ENCODE data around the gene CPA5. TPM values are rescaled to one million over a fixed set of nuclear protein-coding genes. Genes with fewer than 3 reads are reported as not detected.

CPA5 gene
- total RNA-seq, 2 experiments from 2014 or later, result 0.74 to 0.88 TPM

DNA sequence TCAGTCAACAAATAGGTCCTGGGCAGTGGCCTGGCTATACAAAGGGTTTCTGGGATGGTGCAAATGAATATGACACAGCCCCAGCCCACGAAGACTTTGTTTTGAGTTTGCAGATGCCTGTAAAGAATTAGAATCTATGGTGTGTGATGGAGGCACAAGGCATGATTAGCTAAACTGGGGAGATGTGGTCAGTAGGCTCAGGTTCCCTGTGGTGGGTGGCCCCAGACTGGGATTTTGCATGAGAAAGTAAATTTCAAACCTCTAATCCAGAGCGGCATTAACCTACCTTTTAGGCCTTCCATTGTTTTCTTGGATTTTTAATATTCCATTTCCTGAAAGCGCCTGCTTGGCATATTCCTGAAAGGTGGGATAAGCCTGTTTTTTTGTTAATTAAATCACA is 6.4 kb upstream of the CPA5 start:
- H3K36me3 Mint-ChIP-seq (ENCODE audit: low read depth), result no peaks in the 10 kb centered on the region
- no peak overlapping the region for H3K4me3 Mint-ChIP-seq
- H3K9me3 Mint-ChIP-seq, result no peaks in the 10 kb centered on the region
- H3K4me1 Mint-ChIP-seq (ENCODE audit: low read depth), result peaks cover 3% of the 10 kb centered on the region
- CTCF ChIA-PET, result no interaction called here
- H3K27me3 Mint-ChIP-seq (ENCODE audit: low read depth), result no peaks in the 10 kb centered on the region
- no peak for DNase-seq
- intact Hi-C loops (cut with micrococcal nuclease), result no loop called here
- no peak overlapping the region for H3K27ac Mint-ChIP-seq

DNA sequence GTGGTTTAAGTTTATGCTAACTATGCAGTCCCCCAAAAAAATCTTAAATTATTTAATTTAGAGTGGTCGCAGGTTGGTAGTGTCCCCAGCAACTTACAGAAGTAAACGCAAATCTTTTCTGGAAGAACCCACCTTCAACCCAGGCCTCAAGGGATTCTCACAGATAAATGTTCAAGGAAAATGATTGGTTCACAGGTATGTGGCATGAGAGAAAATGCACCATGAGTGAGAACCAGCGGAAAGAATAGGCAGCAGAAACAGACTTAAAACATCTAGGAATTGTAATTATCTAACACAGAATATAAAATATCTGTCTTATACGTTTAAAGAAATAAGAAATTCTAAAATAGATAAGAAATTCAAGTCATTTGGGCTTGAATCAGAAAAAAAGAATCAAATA is 2.7 kb upstream of the CPA5 start:
- DNase-seq, result no peak
- CTCF ChIA-PET, result no interaction called here
- intact Hi-C loops (cut with micrococcal nuclease), result no loop called here
- Mint-ChIP-seq H3K4me3 (no peak overlapping the region), H3K27ac (no peak overlapping the region), H3K36me3 (ENCODE audit: low read depth) (no peaks in the 10 kb centered on the region), H3K4me1 (ENCODE audit: low read depth) (no peaks in the 10 kb centered on the region), H3K27me3 (ENCODE audit: low read depth) (no peaks in the 10 kb centered on the region), H3K9me3 (no peaks in the 10 kb centered on the region)

DNA sequence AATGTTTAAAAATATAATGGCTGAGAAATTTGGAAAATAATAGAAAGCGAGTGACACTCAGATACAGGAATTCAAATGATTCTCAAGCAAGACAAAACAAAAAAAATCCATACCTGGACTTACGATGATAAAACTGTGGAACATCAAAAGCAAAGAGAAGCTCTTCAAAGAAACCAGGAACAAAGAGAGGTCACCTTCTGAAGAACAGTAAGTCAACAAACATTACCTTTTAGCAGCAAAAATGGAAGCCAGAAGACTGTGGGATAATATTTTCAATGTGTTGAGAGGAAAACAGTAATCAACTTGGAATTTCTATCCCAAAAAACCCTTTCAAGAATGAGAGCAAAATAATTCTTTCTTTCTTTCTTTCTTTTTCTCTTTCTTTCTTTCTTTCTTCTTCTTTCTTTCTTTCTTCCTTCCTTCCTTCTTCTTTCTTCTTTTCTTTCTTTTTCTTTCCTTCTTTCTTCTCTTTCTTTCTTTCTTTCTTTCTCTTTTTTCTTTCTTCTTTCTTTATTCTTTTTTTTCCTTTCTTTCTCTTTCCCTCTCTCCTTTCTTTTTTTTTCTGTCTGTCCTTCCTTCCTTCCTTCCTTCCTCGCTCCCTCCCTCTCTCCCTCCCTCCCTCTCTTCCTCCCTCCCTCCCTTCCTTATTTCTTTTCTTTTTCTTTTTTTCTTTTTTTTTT is 1.8 kb upstream of the CPA5 start:
- H3K9me3 Mint-ChIP-seq, result no peaks in the 10 kb centered on the region
- intact Hi-C loops (cut with micrococcal nuclease), result no loop called here
- H3K27ac Mint-ChIP-seq, result no peak overlapping the region
- H3K36me3 Mint-ChIP-seq (ENCODE audit: low read depth), result no peaks in the 10 kb centered on the region
- no peak overlapping the region for H3K4me3 Mint-ChIP-seq
- CTCF ChIA-PET, result no interaction called here
- no peaks in the 10 kb centered on the region for H3K27me3 Mint-ChIP-seq (ENCODE audit: low read depth)
- DNase-seq, result no peak
- no peaks in the 10 kb centered on the region for H3K4me1 Mint-ChIP-seq (ENCODE audit: low read depth)

DNA sequence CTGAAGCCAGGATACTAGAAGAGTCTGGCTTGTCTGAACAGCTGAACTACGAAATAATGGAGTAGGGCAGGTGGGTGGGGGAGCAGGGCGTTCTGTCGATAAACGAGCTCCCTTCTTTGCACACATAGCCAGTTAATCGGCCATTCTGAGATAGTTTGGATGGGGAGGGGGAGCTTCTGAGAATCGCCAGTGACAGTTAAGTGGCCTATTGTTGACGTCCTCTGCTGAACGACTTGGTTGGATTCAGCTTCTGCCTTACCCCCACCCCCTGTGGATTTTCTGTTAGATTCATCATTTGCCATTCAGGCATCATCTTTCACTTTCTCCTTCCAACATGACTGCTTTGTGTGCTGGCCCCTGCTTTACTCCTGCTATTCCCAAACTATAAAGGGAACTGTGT is 520 bp downstream of the CPA5 start:
- no peaks in the 10 kb centered on the region for H3K36me3 Mint-ChIP-seq (ENCODE audit: low read depth)
- intact Hi-C loops (cut with micrococcal nuclease), result no loop called here
- no peak overlapping the region for H3K4me3 Mint-ChIP-seq
- no peaks in the 10 kb centered on the region for H3K9me3 Mint-ChIP-seq
- no peaks in the 10 kb centered on the region for H3K27me3 Mint-ChIP-seq (ENCODE audit: low read depth)
- H3K27ac Mint-ChIP-seq, result no peak overlapping the region
- DNase-seq, result no peak
- H3K4me1 Mint-ChIP-seq (ENCODE audit: low read depth), result no peaks in the 10 kb centered on the region
- CTCF ChIA-PET, result interaction anchor here (0.6 kb wide), 1 partner anchor 559 kb away, joined by 4 read pairs; no protein-coding TSS in a partner anchor

DNA sequence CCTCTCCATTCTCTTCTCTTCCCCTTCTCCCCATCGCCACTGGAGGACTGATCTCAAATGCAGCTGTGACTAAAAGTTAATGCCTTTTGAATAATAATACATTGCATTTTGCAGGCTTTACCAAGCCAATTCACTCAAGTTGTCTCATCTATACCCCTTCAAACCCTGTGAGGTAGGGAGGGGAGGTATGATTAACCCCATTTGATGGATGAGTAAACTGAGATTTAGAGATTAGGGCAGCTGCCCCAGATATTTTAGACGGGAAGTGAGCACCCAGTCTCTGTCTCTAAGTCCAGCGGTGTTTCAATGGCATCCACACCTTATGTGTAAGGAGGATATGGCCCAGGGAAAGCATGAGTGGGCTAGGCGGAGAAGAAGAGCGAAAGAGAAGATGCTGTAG is 1.1 kb downstream of the CPA5 start:
- H3K27ac Mint-ChIP-seq, result no peak overlapping the region
- no peak overlapping the region for H3K4me3 Mint-ChIP-seq
- H3K27me3 Mint-ChIP-seq (ENCODE audit: low read depth), result no peaks in the 10 kb centered on the region
- CTCF ChIA-PET, result interaction anchor here (0.6 kb wide), 1 partner anchor 558 kb away, joined by 4 read pairs; no protein-coding TSS in a partner anchor
- intact Hi-C loops (cut with micrococcal nuclease), result no loop called here
- DNase-seq, result no peak
- H3K9me3 Mint-ChIP-seq, result no peaks in the 10 kb centered on the region
- H3K4me1 Mint-ChIP-seq (ENCODE audit: low read depth), result peaks cover 3% of the 10 kb centered on the region
- no peaks in the 10 kb centered on the region for H3K36me3 Mint-ChIP-seq (ENCODE audit: low read depth)

DNA sequence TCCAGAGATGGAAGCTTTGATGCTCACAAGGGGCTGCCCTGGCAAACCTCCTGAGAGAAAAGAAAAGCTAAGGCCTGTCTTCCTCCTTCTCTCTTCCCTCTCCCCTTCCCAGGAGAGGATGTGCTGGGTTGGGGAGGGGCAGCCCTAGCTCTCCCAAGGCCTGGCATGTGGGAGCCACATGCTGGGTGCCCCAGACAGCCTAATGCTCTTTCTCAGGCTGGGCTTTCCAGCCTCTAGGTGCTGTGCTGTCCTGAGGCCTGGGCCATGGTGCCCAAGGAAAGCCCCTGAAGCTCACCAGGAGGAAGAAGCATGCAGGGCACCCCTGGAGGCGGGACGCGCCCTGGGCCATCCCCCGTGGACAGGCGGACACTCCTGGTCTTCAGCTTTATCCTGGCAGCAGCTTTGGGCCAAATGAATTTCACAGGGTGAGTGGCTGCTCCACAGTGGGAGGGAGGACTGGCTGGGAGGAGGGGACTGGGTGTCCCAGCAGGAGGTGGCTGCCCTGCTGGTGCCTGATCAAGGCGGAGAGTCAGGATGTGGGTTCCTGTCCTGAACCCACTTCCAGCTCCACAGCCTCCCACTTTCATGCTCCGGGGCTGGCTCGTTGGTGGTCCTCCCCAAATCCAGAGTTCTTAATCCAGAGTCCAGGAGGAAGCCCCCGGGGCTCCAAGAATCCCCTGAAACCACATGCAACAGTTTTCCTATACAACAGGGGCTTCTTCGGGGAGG is 1.7 kb downstream of the CPA5 start:
- intact Hi-C loops (cut with micrococcal nuclease), result no loop called here
- no peaks in the 10 kb centered on the region for H3K27me3 Mint-ChIP-seq (ENCODE audit: low read depth)
- peaks cover 9% of the 10 kb centered on the region for H3K4me1 Mint-ChIP-seq (ENCODE audit: low read depth)
- no peaks in the 10 kb centered on the region for H3K9me3 Mint-ChIP-seq
- H3K27ac Mint-ChIP-seq, result no peak overlapping the region
- DNase-seq, result no peak
- H3K4me3 Mint-ChIP-seq, result no peak overlapping the region
- H3K36me3 Mint-ChIP-seq (ENCODE audit: low read depth), result no peaks in the 10 kb centered on the region
- CTCF ChIA-PET, result no interaction called here

DNA sequence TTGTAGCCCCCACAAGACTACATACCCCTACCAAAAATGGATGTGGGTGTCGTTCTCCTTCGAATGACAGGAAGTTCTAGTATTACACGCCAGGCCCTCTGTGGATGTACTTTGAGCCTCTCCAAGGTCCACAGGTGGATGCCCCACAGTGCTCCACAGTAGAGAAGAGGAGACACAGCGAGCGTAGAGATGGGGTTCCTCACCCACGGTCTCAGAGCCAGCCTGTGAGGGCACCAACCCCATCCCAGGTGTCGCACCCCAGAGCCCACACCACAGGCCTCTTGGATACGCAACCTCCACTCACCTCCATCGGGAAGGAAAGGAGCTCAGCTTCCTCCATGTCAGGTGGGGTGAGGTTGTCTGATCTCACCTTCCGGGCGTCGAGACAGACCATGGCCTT is 2.3 kb downstream of the CPA5 start:
- Mint-ChIP-seq H3K9me3 (no peaks in the 10 kb centered on the region), H3K4me3 (no peak overlapping the region), H3K36me3 (ENCODE audit: low read depth) (no peaks in the 10 kb centered on the region), H3K27me3 (ENCODE audit: low read depth) (no peaks in the 10 kb centered on the region), H3K27ac (no peak overlapping the region), H3K4me1 (ENCODE audit: low read depth) (peaks cover 14% of the 10 kb centered on the region)
- no peak for DNase-seq
- CTCF ChIA-PET, result interaction anchor here (0.5 kb wide), 1 partner anchor 332 kb away, joined by 3 read pairs; no protein-coding TSS in a partner anchor
- intact Hi-C loops (cut with micrococcal nuclease), result no loop called here

DNA sequence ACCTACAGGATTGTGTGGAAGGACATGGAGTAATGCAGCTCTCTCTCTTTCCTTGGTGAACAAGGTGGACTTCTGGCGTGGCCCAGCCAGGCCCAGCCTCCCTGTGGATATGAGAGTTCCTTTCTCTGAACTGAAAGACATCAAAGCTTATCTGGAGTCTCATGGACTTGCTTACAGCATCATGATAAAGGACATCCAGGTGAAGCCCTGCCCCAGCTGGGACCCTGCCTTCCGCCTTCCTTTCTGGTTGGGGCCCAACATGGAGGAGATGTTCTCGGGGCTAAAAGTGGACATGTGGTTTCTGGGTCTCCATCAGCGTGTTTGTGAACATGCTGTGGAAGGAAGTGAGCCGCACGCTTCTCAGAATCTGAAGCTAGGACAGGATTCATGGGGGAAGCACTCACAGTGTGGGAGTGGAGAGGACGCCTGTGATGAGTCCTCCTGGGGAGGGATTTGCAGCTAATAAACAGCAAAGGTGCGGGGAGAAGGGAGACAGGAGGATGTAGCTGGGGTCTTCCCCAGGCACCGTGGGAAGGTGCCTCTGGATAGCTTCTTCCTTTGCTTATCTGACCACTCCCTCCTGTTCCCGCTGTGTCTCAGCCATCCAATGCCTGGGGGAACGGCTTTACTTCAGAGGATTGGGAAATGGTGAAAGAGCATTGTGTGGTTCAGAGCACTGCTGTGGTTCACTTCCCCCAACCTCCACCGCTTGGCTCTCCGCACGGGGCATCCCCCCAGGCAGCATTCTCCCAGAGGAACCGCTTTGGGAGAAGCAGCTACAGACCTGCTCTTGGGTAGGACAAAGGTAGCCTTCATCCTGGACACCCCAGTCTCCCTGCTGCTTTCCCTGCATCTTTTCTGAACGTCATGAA is 5.5 kb downstream of the CPA5 start:
- intact Hi-C loops (cut with micrococcal nuclease), result no loop called here
- no peak overlapping the region for H3K4me3 Mint-ChIP-seq
- H3K9me3 Mint-ChIP-seq, result no peaks in the 10 kb centered on the region
- no peaks in the 10 kb centered on the region for H3K36me3 Mint-ChIP-seq (ENCODE audit: low read depth)
- H3K27me3 Mint-ChIP-seq (ENCODE audit: low read depth), result no peaks in the 10 kb centered on the region
- CTCF ChIA-PET, result interaction anchor here (0.6 kb wide), 1 partner anchor 286 kb away, joined by 3 read pairs; no protein-coding TSS in a partner anchor
- no peak for DNase-seq
- peaks cover 16% of the 10 kb centered on the region for H3K4me1 Mint-ChIP-seq (ENCODE audit: low read depth)
- H3K27ac Mint-ChIP-seq, result no peak overlapping the region

DNA sequence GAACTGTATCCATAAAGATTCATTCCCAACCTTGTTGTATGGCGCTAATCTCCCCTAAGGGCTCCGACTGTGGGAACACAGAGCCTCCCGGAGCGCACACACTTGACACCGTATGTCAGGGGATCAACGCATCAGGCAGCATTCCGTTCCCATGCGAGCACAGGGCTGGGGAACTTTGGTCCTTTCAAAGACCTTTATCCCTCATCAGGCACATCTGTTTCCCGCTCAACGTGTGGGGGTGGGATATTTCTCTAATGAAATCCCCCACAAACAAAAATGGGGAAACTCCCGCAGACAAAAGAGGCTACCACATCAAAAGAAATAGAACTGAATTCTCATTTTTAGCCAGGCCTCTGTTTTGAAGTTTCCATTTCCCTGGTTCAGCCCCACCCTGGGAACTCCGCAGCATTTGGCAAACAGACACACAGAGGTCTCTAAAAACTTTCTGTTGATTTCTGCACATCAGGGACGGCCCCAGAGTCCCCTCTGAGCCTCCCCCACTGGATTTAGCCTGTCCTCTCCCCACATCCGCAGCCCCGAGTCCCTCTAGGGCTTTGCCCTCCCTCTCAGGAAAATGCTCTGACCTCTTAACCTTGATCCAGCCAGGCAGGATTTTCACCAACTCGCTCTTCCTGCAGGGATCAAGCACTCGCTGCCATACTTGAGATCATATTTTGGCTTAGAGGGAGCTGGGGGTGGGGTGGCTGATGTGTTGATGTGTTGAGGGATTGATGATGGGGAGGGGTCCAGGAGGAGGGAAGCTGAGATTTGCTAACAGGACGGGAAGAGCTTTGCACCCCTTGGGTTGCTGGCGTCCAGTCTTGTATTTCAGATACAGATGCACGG is 6.6 kb downstream of the CPA5 start:
- no peaks in the 10 kb centered on the region for H3K36me3 Mint-ChIP-seq (ENCODE audit: low read depth)
- CTCF ChIA-PET, result no interaction called here
- H3K9me3 Mint-ChIP-seq, result no peaks in the 10 kb centered on the region
- H3K27me3 Mint-ChIP-seq (ENCODE audit: low read depth), result no peaks in the 10 kb centered on the region
- H3K4me1 Mint-ChIP-seq (ENCODE audit: low read depth), result peaks cover 16% of the 10 kb centered on the region
- no peak for DNase-seq
- no peak overlapping the region for H3K27ac Mint-ChIP-seq
- intact Hi-C loops (cut with micrococcal nuclease), result no loop called here
- H3K4me3 Mint-ChIP-seq, result no peak overlapping the region

DNA sequence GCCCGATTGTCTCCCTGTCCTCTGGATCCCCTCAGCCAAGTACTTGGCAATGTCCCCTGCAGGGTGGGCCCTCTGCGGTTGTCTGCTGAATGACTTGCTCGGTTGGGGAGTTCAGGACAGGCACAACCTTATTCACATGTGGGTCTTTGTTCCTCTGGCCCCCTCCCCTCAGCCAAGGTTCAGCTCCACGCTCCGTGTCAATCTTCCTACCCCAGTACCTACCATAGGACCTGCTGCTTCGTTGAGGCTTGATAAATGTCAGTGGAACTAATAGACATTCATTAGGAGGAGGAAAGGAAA is 7.1 kb downstream of the CPA5 start:
- DNase-seq, result no peak
- Mint-ChIP-seq H3K36me3 (ENCODE audit: low read depth) (no peaks in the 10 kb centered on the region), H3K4me1 (ENCODE audit: low read depth) (peaks cover 16% of the 10 kb centered on the region), H3K9me3 (no peaks in the 10 kb centered on the region), H3K27me3 (ENCODE audit: low read depth) (no peaks in the 10 kb centered on the region), H3K27ac (no peak overlapping the region), H3K4me3 (no peak overlapping the region)
- CTCF ChIA-PET, result no interaction called here
- intact Hi-C loops (cut with micrococcal nuclease), result no loop called here

DNA sequence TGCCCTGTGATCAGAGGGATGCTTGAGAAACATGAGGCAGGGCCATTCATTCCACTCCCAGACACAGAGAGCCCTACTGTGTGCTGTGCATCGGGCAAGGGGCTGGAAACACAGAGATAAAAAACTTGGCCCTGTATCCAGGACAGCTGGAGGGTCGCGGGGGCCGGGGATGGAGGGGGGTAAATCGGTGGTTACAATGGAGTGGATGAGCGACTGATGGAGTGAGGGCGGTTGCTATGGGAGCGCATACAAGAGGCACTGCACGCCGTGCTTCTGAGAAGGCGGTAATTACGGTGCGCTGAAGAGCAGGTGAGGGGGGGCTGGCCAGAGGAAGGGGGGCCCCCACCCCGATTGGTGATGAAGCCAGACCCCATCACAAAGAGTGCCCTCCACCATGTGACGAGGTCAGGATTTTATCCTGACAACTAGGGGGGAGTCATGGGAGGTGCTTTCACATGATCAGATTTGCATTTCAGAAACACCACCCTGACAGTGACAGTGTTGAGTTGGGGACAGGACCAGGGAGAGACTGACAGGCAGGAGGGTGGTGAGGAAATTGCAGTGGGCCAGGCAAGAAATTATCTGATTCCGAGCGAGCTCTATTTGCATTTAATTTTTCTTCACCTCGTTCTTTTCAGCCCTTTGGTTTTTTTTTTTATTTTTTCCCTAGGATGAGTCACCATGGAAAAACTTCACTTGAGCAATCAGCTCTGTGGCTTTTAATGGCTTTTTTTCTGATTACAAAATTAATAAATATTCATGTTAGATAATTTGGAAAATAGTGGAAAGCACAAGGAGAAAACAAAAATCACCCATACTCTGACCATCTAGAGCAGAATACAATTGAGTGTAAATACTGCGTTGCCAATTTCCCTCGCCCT is 7.8 kb downstream of the CPA5 start:
- Mint-ChIP-seq H3K4me3 (no peak overlapping the region), H3K4me1 (ENCODE audit: low read depth) (peaks cover 16% of the 10 kb centered on the region), H3K27ac (no peak overlapping the region), H3K36me3 (ENCODE audit: low read depth) (no peaks in the 10 kb centered on the region), H3K27me3 (ENCODE audit: low read depth) (no peaks in the 10 kb centered on the region), H3K9me3 (no peaks in the 10 kb centered on the region)
- CTCF ChIA-PET, result no interaction called here
- intact Hi-C loops (cut with micrococcal nuclease), result no loop called here
- no peak for DNase-seq

Measured in activated naive CD4-positive, alpha-beta T cell treated with anti-CD3 and anti-CD28 coated beads for 36 hours (primary cell).